ENCODE data around the gene THSD7A. TPM values are rescaled to one million over a fixed set of nuclear protein-coding genes. Genes with fewer than 3 reads are reported as not detected.

Gene THSD7A
- total and polyA plus RNA-seq, 2 of the 8 experiments (the other 6 are each of a cell fraction or from before 2014, with no cell fraction given), result 0.44 to 1.2 TPM

DNA sequence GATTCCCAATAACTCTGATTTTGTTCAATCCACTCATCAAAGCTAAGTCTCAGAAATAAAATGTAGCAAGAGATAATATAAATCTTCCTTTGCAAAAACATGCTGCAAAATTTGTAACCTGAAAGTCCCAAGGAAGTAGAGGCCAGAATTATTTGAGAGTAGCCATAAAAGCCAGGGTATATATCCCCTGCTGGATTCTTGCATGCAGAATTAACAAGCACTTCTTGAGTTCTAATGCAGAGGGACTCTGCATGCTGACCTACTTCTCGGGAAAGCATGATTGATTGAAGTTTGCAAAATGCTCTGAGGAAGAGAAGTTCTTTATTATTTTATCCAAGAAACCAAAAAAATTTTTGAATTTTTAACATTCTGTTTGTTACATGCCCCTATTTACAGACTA, 121.6 kb downstream of the THSD7A start:
- TF ChIP-seq CEBPB (IDR thresholded peaks at IDR 0.05; ENCODE audit: low read depth, low read length), result no peak
- no peak for TF ChIP-seq HDAC6 (IDR thresholded peaks at IDR 0.05; ENCODE audit: low read depth, low read length)
- TF ChIP-seq GTF2F1 (IDR thresholded peaks at IDR 0.05; ENCODE audit: borderline replicate concordance, low read depth, low read length), result no peak
- TF ChIP-seq CREB1 (IDR thresholded peaks at IDR 0.05), result no peak
- TF ChIP-seq SIN3A (conservative IDR thresholded peaks at IDR 0.05 in 1 of 2, IDR thresholded peaks at IDR 0.05 in 1 of 2; ENCODE audit: low read depth in 1 of 2, low read length in 2 of 2), result no peak
- no peak for TF ChIP-seq KDM4A (IDR thresholded peaks at IDR 0.05; ENCODE audit: low read depth, low read length, severe bottlenecking)
- TF ChIP-seq BACH1 (IDR thresholded peaks at IDR 0.05; ENCODE audit: low read length), result no peak
- no peak for TF ChIP-seq EZH2 (IDR thresholded peaks at IDR 0.05; ENCODE audit: low read depth, low read length, severe bottlenecking)
- no peak for TF ChIP-seq EGR1 (IDR thresholded peaks at IDR 0.05; ENCODE audit: borderline replicate concordance, low read depth, low read length)
- TF ChIP-seq SP4 (IDR thresholded peaks at IDR 0.05; ENCODE audit: low read length), result no peak
- TF ChIP-seq SUZ12 (IDR thresholded peaks at IDR 0.05; ENCODE audit: low read length), result no peak
- no peak overlapping the region for H3K4me3 ChIP-seq (ENCODE audit: extremely low read depth in 1 of 4, insufficient read depth in 2 of 4, low read depth in 3 of 4, low read length in 4 of 4)
- H3K79me1 ChIP-seq (ENCODE audit: low read depth, low read length), result no peaks in the 10 kb centered on the region
- POLR2A ChIA-PET (ENCODE audit: partially characterized antibody), result no interaction called here
- H2BK12ac ChIP-seq (ENCODE audit: low read depth, low read length), result no peak overlapping the region
- no peaks in the 10 kb centered on the region for H3K36me3 ChIP-seq (ENCODE audit: control insufficient read depth in 2 of 4, insufficient read depth in 4 of 4, low read length in 3 of 4)
- no peak overlapping the region for H2BK20ac ChIP-seq (ENCODE audit: low read length)
- H4K8ac ChIP-seq (ENCODE audit: extremely low read depth, insufficient read depth, low read length), result no peak overlapping the region
- H4K20me1 ChIP-seq (replicated peaks in 1 of 2; ENCODE audit: control insufficient read depth in 1 of 2, insufficient read depth in 2 of 2, low read length in 2 of 2), result no peaks in the 10 kb centered on the region
- WGBS, 2 experiments (ENCODE audit: extremely low coverage in 1 of 2, insufficient coverage in 1 of 2, insufficient read length in 1 of 2, insufficient replicate concordance in 2 of 2, low coverage in 1 of 2, low lambda C conversion rate in 2 of 2, missing lambda C conversion rate in 1 of 2), result 95% methylated on average over 1 of the region's 1 CpG; no CpG with 5 or more reads in 1 of the 2 experiments
- H3K27ac ChIP-seq (ENCODE audit: low read depth, low read length), result no peak overlapping the region
- H3K9me3 ChIP-seq (ENCODE audit: insufficient read depth in 2 of 2, low read depth in 1 of 2, low read length in 1 of 2), result no peaks in the 10 kb centered on the region
- no peak overlapping the region for H3K4me2 ChIP-seq (ENCODE audit: insufficient read depth in 1 of 2, low read depth in 2 of 2, low read length in 2 of 2)
- no peak overlapping the region for H3K14ac ChIP-seq (ENCODE audit: insufficient read length)
- no peak overlapping the region for H3K9ac ChIP-seq (replicated peaks in 1 of 4; ENCODE audit: extremely low read depth in 1 of 4, low read depth in 3 of 4, low read length in 3 of 4)
- H3K56ac ChIP-seq (replicated peaks; ENCODE audit: insufficient read length, low read depth, low read length), result no peak overlapping the region
- H3K4me1 ChIP-seq (replicated peaks in 1 of 4; ENCODE audit: control insufficient read depth in 3 of 4, insufficient read depth in 4 of 4, low read length in 3 of 4), result peaks cover 0 to 2% (median 0%) of the 10 kb centered on the region in 4 experiments; a peak in 1 of 7 replicates
- CTCF ChIA-PET (ENCODE audit: partially characterized antibody), result no interaction called here
- no peak overlapping the region for H3K23ac ChIP-seq (ENCODE audit: insufficient read length)
- H2BK5ac ChIP-seq (ENCODE audit: low read depth, low read length), result no peak overlapping the region
- no peak overlapping the region for H2AFZ ChIP-seq (ENCODE audit: low read length)
- H4K5ac ChIP-seq (ENCODE audit: insufficient read length, low read depth, low read length), result no peak overlapping the region
- H4K91ac ChIP-seq (replicated peaks; ENCODE audit: insufficient read length, low read length), result no peak overlapping the region
- no peak overlapping the region for H3K18ac ChIP-seq (ENCODE audit: extremely low read depth, low read length)
- H3K4ac ChIP-seq (replicated peaks; ENCODE audit: insufficient read length, low read depth, low read length), result no peak overlapping the region
- no peak overlapping the region for H2BK120ac ChIP-seq (replicated peaks; ENCODE audit: low read depth, low read length)
- H3K79me2 ChIP-seq (ENCODE audit: control insufficient read depth in 1 of 2, insufficient read depth in 2 of 2, low read length in 2 of 2), result no peaks in the 10 kb centered on the region
- H2BK15ac ChIP-seq (ENCODE audit: low read length), result no peak overlapping the region
- DNase-seq (ENCODE audit: low read depth in 1 of 2, low spot score in 2 of 2), result no peak
- no peak overlapping the region for H2AK5ac ChIP-seq (ENCODE audit: low read depth, low read length)
- H3K27me3 ChIP-seq (replicated peaks in 1 of 4; ENCODE audit: control insufficient read depth in 3 of 4, extremely low read depth in 1 of 4, insufficient read depth in 3 of 4, low read length in 3 of 4), result no peaks in the 10 kb centered on the region
- FAIRE-seq, result no peak
- no peaks in the 10 kb centered on the region for H3K23me2 ChIP-seq (ENCODE audit: low read depth, low read length)

All from H1 (cell line).